ENCODE measurements around the gene TRIM34. TPM values are rescaled to one million over a fixed set of nuclear protein-coding genes. Genes with fewer than 3 reads are reported as not detected.

TRIM34 gene
- polyA plus RNA-seq, 1 of the 3 experiments (the other 2 are of a cell fraction): 3.2 TPM

GRCh38 chr11:5603326-5603725, 21.5 kb upstream of the TRIM34 start:
- Histone ChIP-seq H3K9me2 (no peaks in the 10 kb centered on the region), H3F3A (replicated peaks; ENCODE audit: insufficient read depth) (peaks cover 8% of the 10 kb centered on the region), H3K4me1 (ENCODE audit: control insufficient read depth in 1 of 2, insufficient read depth in 2 of 2, low read depth in 1 of 2, low read length in 1 of 2) (peaks cover 0 to 3% of the 10 kb centered on the region in 2 experiments; a peak in 1 of 4 replicates), H3K27ac (ENCODE audit: low read depth in 2 of 2, low read length in 1 of 2) (no peak overlapping the region), H2AFZ (ENCODE audit: low read depth) (no peak overlapping the region), H3K36me3 (replicated peaks in 1 of 2; ENCODE audit: control insufficient read depth in 1 of 2, insufficient read depth in 2 of 2, low read length in 1 of 2) (no peaks in the 10 kb centered on the region), H3K27me3 (ENCODE audit: insufficient read depth) (peaks cover 24% of the 10 kb centered on the region), H3K9me3 (no peaks in the 10 kb centered on the region), H3K79me2 (ENCODE audit: insufficient read depth) (no peaks in the 10 kb centered on the region), H3K9ac (no peak overlapping the region), H3K4me2 (no peak overlapping the region), H4K20me1 (ENCODE audit: insufficient read depth) (no peaks in the 10 kb centered on the region), H3K4me3 (ENCODE audit: low read depth in 2 of 2, low read length in 1 of 2) (no peak overlapping the region)
- ChIA-PET CTCF (interaction anchor here (1.1 kb wide), 1 partner anchor 208 kb away, joined by 3 read pairs; no protein-coding TSS in a partner anchor), POLR2A (no interaction called here)
- 23% methylated on average over 8 of the region's 8 CpGs for WGBS (ENCODE audit: low lambda C conversion rate)
- TF ChIP-seq RXRA (IDR thresholded peaks at IDR 0.05; ENCODE audit: borderline replicate concordance, low read depth) (no peak), EZH2phosphoT487 (IDR thresholded peaks at IDR 0.05; ENCODE audit: borderline replicate concordance, low read depth) (no peak), TAF1 (IDR thresholded peaks at IDR 0.05; ENCODE audit: borderline replicate concordance, low read depth, low read length) (no peak), MEF2A (IDR thresholded peaks at IDR 0.05; ENCODE audit: borderline replicate concordance, low read depth) (no peak), RCOR1 (IDR thresholded peaks at IDR 0.05; ENCODE audit: low read length) (no peak), PBX3 (IDR thresholded peaks at IDR 0.05) (no peak), ELF1 (IDR thresholded peaks at IDR 0.05) (no peak), FOXJ3 (CRISPR knock-in tag; IDR thresholded peaks at IDR 0.05) (no peak), USF2 (IDR thresholded peaks at IDR 0.05; ENCODE audit: borderline replicate concordance, low read depth, low read length) (no peak), FOXM1 (IDR thresholded peaks at IDR 0.05; ENCODE audit: low read depth) (no peak), MXI1 (IDR thresholded peaks at IDR 0.05; ENCODE audit: low read depth, low read length) (no peak), EP300 (IDR thresholded peaks at IDR 0.05; ENCODE audit: borderline replicate concordance in 1 of 2, low read depth in 1 of 2, low read length in 1 of 2) (no peak), IRF3 (IDR thresholded peaks at IDR 0.05; ENCODE audit: low read depth, low read length) (no peak), SIN3A (IDR thresholded peaks at IDR 0.05; ENCODE audit: borderline replicate concordance, low read depth, low read length) (no peak), TEAD4 (IDR thresholded peaks at IDR 0.05; ENCODE audit: borderline replicate concordance, insufficient read depth) (no peak), RAD21 (IDR thresholded peaks at IDR 0.05; ENCODE audit: low read length) (no peak), GABPA (IDR thresholded peaks at IDR 0.05; ENCODE audit: low read depth) (no peak), CHD2 (IDR thresholded peaks at IDR 0.05; ENCODE audit: low read length, partially characterized antibody) (no peak)
- no peak for DNase-seq
